K562 (cell line): ENCODE results near the gene CDH8. TPM values are rescaled to one million over a fixed set of nuclear protein-coding genes. Genes with fewer than 3 reads are reported as not detected.

ENCODE experiments used
- FOXO4 ChIP-seq: fragments of 450-650 bp; formaldehyde crosslinking; IDR thresholded peaks from 2 replicates; pipeline ENCODE4 v1.4.0; 2020; ENCODE audit warnings: mild to moderate bottlenecking, moderate library complexity
- MGA ChIP-seq: fragments of 450-650 bp; IDR thresholded peaks from 2 replicates; pipeline ENCODE4 v1.6.1; 2016; ENCODE audit warnings: mild to moderate bottlenecking, moderate library complexity
- NFATC3 ChIP-seq: fragments of 450-650 bp; IDR thresholded peaks from 2 replicates; pipeline ENCODE4 v1.6.1; 2017; ENCODE audit warnings: mild to moderate bottlenecking
- RBBP5 ChIP-seq: fragments of 200-600 bp; sonication (generic); IDR thresholded peaks from 2 replicates; pipeline ENCODE4 v1.6.1; 2012; ENCODE audit warnings: borderline replicate concordance, mild to moderate bottlenecking, low read length, control low read depth, inconsistent platforms; ENCODE audit not compliant: insufficient read depth, poor library complexity, severe bottlenecking
- ZNF311 ChIP-seq: fragments of 250-450 bp; sonication (Bioruptor Pico); IDR thresholded peaks from 2 replicates; pipeline ENCODE4 v1.4.0; 2020; ENCODE audit warnings: mild to moderate bottlenecking, moderate library complexity
- ZZZ3 ChIP-seq: fragments of 450-650 bp; IDR thresholded peaks from 2 replicates; pipeline ENCODE4 v1.6.1; 2016; ENCODE audit warnings: antibody characterized with exemption, mild to moderate bottlenecking, moderate library complexity
- polyA plus RNA-seq, 8 experiments: library from polyadenylated mRNA; depleted of rRNA in 4 of 8; stranded (reverse) in 5 of 8; unstranded in 3 of 8; fragments of >200 nt; fragmentation: Nextera tagmentation in 2 of 8; fragmentation: Illumina TruSeq in 1 of 8; extraction: Ambion mirVana in 2 of 8; extraction: Trizol in 1 of 8; gene quantifications; 2 replicates each; pipeline versions ENCODE4 v1.2.1 to v1.2.3, GENCODE V29; 2011 to 2014; ENCODE audit warnings: inconsistent platforms in 1 of 8, missing spikeins in 1 of 8
- total RNA-seq, 7 experiments: library from RNA; depleted of rRNA in 6 of 7; stranded (reverse); fragments of >200 nt in 6 of 7; fragmentation: Illumina TruSeq in 2 of 7; extraction: Trizol in 2 of 7; gene quantifications; 2 replicates each; pipeline versions ENCODE4 v1.2.1 to v1.2.3, GENCODE V29; 2011 to 2021; ENCODE audit warnings: low replicate concordance in 1 of 7

The CDH8 gene
- total and polyA plus RNA-seq, 9 of the 15 experiments (the other 6 are each of a cell fraction or from before 2014, with no cell fraction given) = 0.22 to 1.4 (median 0.42) TPM; not detected in 4

GRCh38 chr16:62035115-62036092 lies 834 bp downstream of the CDH8 start (continued):
- TF ChIP-seq MGA (no peak), RBBP5 (no peak), ZNF311 (no peak), ZZZ3 (no peak), FOXO4 (no peak), NFATC3 (no peak)
